ENCODE results near the gene NPIPB2.

- TF ChIP-seq MYC (IDR thresholded peaks at IDR 0.05; ENCODE audit: insufficient read depth, insufficient read length, insufficient replicate concordance, low read length, severe bottlenecking) (no peak), PAX8 (IDR thresholded peaks at IDR 0.05) (no peak), BCL11A (IDR thresholded peaks at IDR 0.05; ENCODE audit: low read depth, low read length) (no peak), MYB (IDR thresholded peaks at IDR 0.05; ENCODE audit: borderline replicate concordance, low read depth, low read length) (no peak), PRDM15 (CRISPR knock-in tag; IDR thresholded peaks at IDR 0.05) (no peak), ATF3 (IDR thresholded peaks at IDR 0.05; ENCODE audit: borderline replicate concordance, extremely low read depth, low read depth, low read length) (no peak), ZBTB11 (CRISPR knock-in tag; IDR thresholded peaks at IDR 0.05) (no peak), MTA3 (IDR thresholded peaks at IDR 0.05; ENCODE audit: borderline replicate concordance, low read length) (no peak), IRF3 (IDR thresholded peaks at IDR 0.05) (no peak), NFIC (IDR thresholded peaks at IDR 0.05; ENCODE audit: low read depth, low read length) (no peak), SIN3A (IDR thresholded peaks at IDR 0.05; ENCODE audit: low read depth, low read length) (no peak)
- TF ChIP-seq, protein P1, sequence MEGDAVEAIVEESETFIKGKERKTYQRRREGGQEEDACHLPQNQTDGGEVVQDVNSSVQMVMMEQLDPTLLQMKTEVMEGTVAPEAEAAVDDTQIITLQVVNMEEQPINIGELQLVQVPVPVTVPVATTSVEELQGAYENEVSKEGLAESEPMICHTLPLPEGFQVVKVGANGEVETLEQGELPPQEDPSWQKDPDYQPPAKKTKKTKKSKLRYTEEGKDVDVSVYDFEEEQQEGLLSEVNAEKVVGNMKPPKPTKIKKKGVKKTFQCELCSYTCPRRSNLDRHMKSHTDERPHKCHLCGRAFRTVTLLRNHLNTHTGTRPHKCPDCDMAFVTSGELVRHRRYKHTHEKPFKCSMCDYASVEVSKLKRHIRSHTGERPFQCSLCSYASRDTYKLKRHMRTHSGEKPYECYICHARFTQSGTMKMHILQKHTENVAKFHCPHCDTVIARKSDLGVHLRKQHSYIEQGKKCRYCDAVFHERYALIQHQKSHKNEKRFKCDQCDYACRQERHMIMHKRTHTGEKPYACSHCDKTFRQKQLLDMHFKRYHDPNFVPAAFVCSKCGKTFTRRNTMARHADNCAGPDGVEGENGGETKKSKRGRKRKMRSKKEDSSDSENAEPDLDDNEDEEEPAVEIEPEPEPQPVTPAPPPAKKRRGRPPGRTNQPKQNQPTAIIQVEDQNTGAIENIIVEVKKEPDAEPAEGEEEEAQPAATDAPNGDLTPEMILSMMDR (IDR thresholded peaks at IDR 0.05 in 2 of 3, conservative IDR thresholded peaks at IDR 0.05 in 1 of 3; ENCODE audit: control insufficient read depth in 2 of 3, extremely low read depth in 1 of 3, insufficient read depth in 1 of 3, low read depth in 3 of 3, low read length in 3 of 3), result no peak
- TF ChIP-seq, protein P2, sequence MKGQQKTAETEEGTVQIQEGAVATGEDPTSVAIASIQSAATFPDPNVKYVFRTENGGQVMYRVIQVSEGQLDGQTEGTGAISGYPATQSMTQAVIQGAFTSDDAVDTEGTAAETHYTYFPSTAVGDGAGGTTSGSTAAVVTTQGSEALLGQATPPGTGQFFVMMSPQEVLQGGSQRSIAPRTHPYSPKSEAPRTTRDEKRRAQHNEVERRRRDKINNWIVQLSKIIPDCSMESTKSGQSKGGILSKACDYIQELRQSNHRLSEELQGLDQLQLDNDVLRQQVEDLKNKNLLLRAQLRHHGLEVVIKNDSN (IDR thresholded peaks at IDR 0.05; ENCODE audit: borderline replicate concordance, extremely low read length, insufficient read depth, low read depth, low read length), result no peak
These were observed 61.8 kb downstream of the NPIPB2 start for GRCh38 chr16:11880007-11880406.

All from GM12878 (cell line).